GM23248 (cell line): ENCODE results near the gene BAIAP2.

Source experiments
- EZH2 ChIP-seq: fragments of 200-600 bp; sonication (generic); IDR thresholded peaks from 2 replicates; pipeline ENCODE4 v1.6.1; 2018; ENCODE audit warnings: antibody characterized with exemption, mild to moderate bottlenecking; ENCODE audit not compliant: insufficient read depth, poor library complexity, severe bottlenecking
- EZH2phosphoT487 ChIP-seq: fragments of 200-600 bp; sonication (generic); IDR thresholded peaks from 2 replicates; pipeline ENCODE4 v1.6.1; 2018; ENCODE audit warnings: antibody characterized with exemption, moderate library complexity, mild to moderate bottlenecking, low read depth; ENCODE audit not compliant: insufficient read depth

GRCh38 chr17:81065500-81065899, 30.5 kb downstream of the BAIAP2 start:
- TF ChIP-seq EZH2 (no peak), EZH2phosphoT487 (no peak)
